GM18858 (cell line): ENCODE results near the gene GNAZ.
"Not testable (repeated sequence)": the region's sequence is repeated elsewhere in the genome, so short reads cannot be mapped to it uniquely, and the experiment has no call there.

Source experiments
- ATAC-seq: cut with Tn5 transposase; IDR thresholded peaks from one replicate; pipeline ENCODE4 v1.9.1; 2021; ENCODE audit not compliant: unreplicated experiment

GNAZ gene

GRCh38 chr22:23129149-23129548 is 58.8 kb downstream of the GNAZ start:
- ATAC-seq: no peak

- no peak for ATAC-seq
Measured at GRCh38 chr22:23130697-23131096, 60.4 kb downstream of the GNAZ start.

GRCh38 chr22:23131931-23132330 is 61.6 kb downstream of the GNAZ start:
- no peak for ATAC-seq

- no peak for ATAC-seq
Measured at GRCh38 chr22:23132376-23133091, 62.2 kb downstream of the GNAZ start.

GRCh38 chr22:23133922-23134321 is 63.6 kb downstream of the GNAZ start:
- no peak for ATAC-seq

GRCh38 chr22:23136991-23137390 is 66.7 kb downstream of the GNAZ start:
- ATAC-seq: not testable (repeated sequence)

- ATAC-seq: no peak
Measured at GRCh38 chr22:23137468-23137867, 67.1 kb downstream of the GNAZ start.

- ATAC-seq: no peak
Measured at GRCh38 chr22:23137905-23138561, 67.7 kb downstream of the GNAZ start.

GRCh38 chr22:23138584-23139435 is 68.5 kb downstream of the GNAZ start:
- no peak for ATAC-seq

GRCh38 chr22:23140385-23140784 is 70.1 kb downstream of the GNAZ start:
- ATAC-seq: no peak

- ATAC-seq: no peak
Measured at GRCh38 chr22:23142546-23143105, 72.3 kb downstream of the GNAZ start.

GRCh38 chr22:23143119-23143518 is 72.8 kb downstream of the GNAZ start:
- no peak for ATAC-seq

- ATAC-seq: no peak
Measured at GRCh38 chr22:23144432-23144831, 74.1 kb downstream of the GNAZ start.

- no peak for ATAC-seq
Measured at GRCh38 chr22:23144932-23145877, 74.9 kb downstream of the GNAZ start, which contains the start of gene RAB36. Gene RAB36, plus strand, starts transcription at chr22:23145477. Its CDS starts 1,140 bp downstream, at chr22:23146617.

GRCh38 chr22:23145878-23146470 is 75.7 kb downstream of the GNAZ start:
- no peak for ATAC-seq

- no peak for ATAC-seq
Measured at GRCh38 chr22:23146478-23147205, 76.3 kb downstream of the GNAZ start.

- ATAC-seq: no peak
Measured at GRCh38 chr22:23147617-23148387, 77.5 kb downstream of the GNAZ start.

- ATAC-seq: no peak
Measured at GRCh38 chr22:23149743-23150238, 79.5 kb downstream of the GNAZ start.
